ENCODE measurements around the gene FAT3. TPM values are rescaled to one million over a fixed set of nuclear protein-coding genes. Genes with fewer than 3 reads are reported as not detected.

The FAT3 gene
- total and polyA plus RNA-seq, 10 of the 15 experiments (the other 5 are each of a cell fraction or from before 2014, with no cell fraction given) = under 0.01 to 0.04 (median 0.01) TPM; not detected in 7

GRCh38 chr11:92269021-92269420 lies 44.4 kb downstream of the FAT3 start (continued):
- no peak for TF ChIP-seq E4F1 (IDR thresholded peaks at IDR 0.05; ENCODE audit: borderline replicate concordance, partially characterized antibody)
- no peak for TF ChIP-seq ASH2L (IDR thresholded peaks at IDR 0.05; ENCODE audit: borderline replicate concordance, low read depth)
- TF ChIP-seq BCL3 (IDR thresholded peaks at IDR 0.05; ENCODE audit: borderline replicate concordance, insufficient read depth, low read depth, low read length, poor library complexity, severe bottlenecking) = no peak
- no peak for TF ChIP-seq HSF1 (IDR thresholded peaks at IDR 0.05; ENCODE audit: low read depth, low read length)
- no peak for TF ChIP-seq SMARCA5 (IDR thresholded peaks at IDR 0.05)
- TF ChIP-seq NKRF (conservative IDR thresholded peaks at IDR 0.05) = no peak
- TF ChIP-seq SMAD5 (IDR thresholded peaks at IDR 0.05; ENCODE audit: low read depth) = no peak
- TF ChIP-seq JUND (IDR thresholded peaks at IDR 0.05; ENCODE audit: low read depth, low read length) = no peak
- TF ChIP-seq YY1 (IDR thresholded peaks at IDR 0.05; ENCODE audit: low read depth, low read length) = no peak
